ENCODE data around the gene TRIM61.
"Not testable (repeated sequence)": the region's sequence is repeated elsewhere in the genome, so short reads cannot be mapped to it uniquely, and the experiment has no call there.

The TRIM61 gene

GRCh38 chr4:164989471-164989870, 12.0 kb upstream of the TRIM61 start:
- Histone ChIP-seq H3K27ac (no peak overlapping the region), H3K9me3 (ENCODE audit: low read depth, low read length) (no peaks in the 10 kb centered on the region), H3K9ac (ENCODE audit: insufficient read length) (no peak overlapping the region), H3K4me3 (no peak overlapping the region), H3K36me3 (ENCODE audit: insufficient read depth, low read length) (no peaks in the 10 kb centered on the region)
- no peak for DNase-seq (ENCODE audit: low read depth, low spot score)
- no peak for TF ChIP-seq FOXP2 (optimal IDR thresholded peaks at IDR 0.05; ENCODE audit: control extremely low read depth, extremely low read length, insufficient read depth)
- no peak for TF ChIP-seq EZH2 (IDR thresholded peaks at IDR 0.05)
- TF ChIP-seq POLR2AphosphoS5 (IDR thresholded peaks at IDR 0.05; ENCODE audit: borderline replicate concordance, low read depth, low read length): no peak

DNA sequence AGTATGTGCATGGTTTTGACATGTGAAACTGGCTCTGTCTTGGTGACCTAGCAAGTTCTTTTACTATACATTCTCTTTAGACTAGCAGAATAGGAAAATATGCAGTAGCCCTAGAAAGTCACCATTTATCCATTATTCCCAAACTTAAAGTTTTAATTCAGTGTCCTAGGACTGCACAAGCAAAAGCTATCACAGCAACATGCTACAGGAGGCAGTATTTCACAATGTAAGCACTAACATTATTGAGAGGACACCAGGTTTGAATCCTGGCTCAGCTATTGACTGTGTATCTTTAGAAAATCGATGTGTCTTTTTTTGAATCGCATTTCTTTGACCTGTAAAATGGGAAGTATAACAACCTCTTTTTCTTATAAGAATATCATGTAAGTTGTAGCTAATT, 5.5 kb downstream of the TRIM61 start:
- not testable (repeated sequence) for H3K9ac ChIP-seq (ENCODE audit: insufficient read length); DNase-seq (ENCODE audit: low read depth, low spot score); H3K4me3 ChIP-seq; H3K9me3 ChIP-seq (ENCODE audit: low read depth, low read length); H3K36me3 ChIP-seq (ENCODE audit: insufficient read depth, low read length); H3K27ac ChIP-seq

- no peak for TF ChIP-seq FOXP2 (optimal IDR thresholded peaks at IDR 0.05; ENCODE audit: control extremely low read depth, extremely low read length, insufficient read depth)
- TF ChIP-seq EZH2 (IDR thresholded peaks at IDR 0.05): no peak
- TF ChIP-seq POLR2AphosphoS5 (IDR thresholded peaks at IDR 0.05; ENCODE audit: borderline replicate concordance, low read depth, low read length): no peak
- H3K36me3 ChIP-seq (ENCODE audit: insufficient read depth, low read length): no peaks in the 10 kb centered on the region
- H3K9me3 ChIP-seq (ENCODE audit: low read depth, low read length): no peaks in the 10 kb centered on the region
- no peak overlapping the region for H3K27ac ChIP-seq
- no peak for DNase-seq (ENCODE audit: low read depth, low spot score)
- H3K4me3 ChIP-seq: no peak overlapping the region
- H3K9ac ChIP-seq (ENCODE audit: insufficient read length): no peak overlapping the region
These were observed 17.6 kb downstream of the TRIM61 start for GRCh38 chr4:164959896-164960295.

DNA sequence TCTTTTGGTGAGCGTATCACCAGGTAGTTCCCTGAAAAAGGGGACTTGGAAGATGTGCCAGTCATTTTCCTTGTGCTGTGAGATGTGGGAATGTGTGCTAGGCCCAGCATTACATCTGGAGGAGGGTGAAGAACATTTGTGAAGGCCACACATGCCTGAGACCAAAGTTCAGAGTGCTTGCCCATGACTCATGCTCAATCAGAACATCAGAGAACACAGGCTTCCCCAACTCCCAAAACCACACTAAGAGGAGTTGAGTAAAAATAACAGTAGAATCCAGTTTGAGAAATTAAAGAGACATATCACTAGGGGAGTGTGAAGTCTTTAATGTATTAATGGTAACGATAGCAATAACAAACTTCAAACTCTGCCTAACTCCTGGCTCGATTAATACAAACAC, 18.0 kb downstream of the TRIM61 start:
- not testable (repeated sequence) for DNase-seq (ENCODE audit: low read depth, low spot score); H3K27ac ChIP-seq

GRCh38 chr4:164956766-164957643, 20.5 kb downstream of the TRIM61 start:
- no peak for DNase-seq (ENCODE audit: low read depth, low spot score)
- Histone ChIP-seq H3K27ac (peak overlapping the region; percentile 14; the same call in 1 of the 2 replicates), H3K36me3 (ENCODE audit: insufficient read depth, low read length) (no peaks in the 10 kb centered on the region), H3K9me3 (ENCODE audit: low read depth, low read length) (no peaks in the 10 kb centered on the region), H3K9ac (ENCODE audit: insufficient read length) (peak overlapping the region; percentile 76), H3K4me3 (peak overlapping the region; percentile 77)
- TF ChIP-seq EZH2 (IDR thresholded peaks at IDR 0.05): no peak
- peak; percentile 88 for TF ChIP-seq POLR2AphosphoS5 (IDR thresholded peaks at IDR 0.05; ENCODE audit: borderline replicate concordance, low read depth, low read length)
- no peak for TF ChIP-seq FOXP2 (optimal IDR thresholded peaks at IDR 0.05; ENCODE audit: control extremely low read depth, extremely low read length, insufficient read depth)

More for the DNA sequence above, 18.0 kb downstream of the TRIM61 start:
- not testable (repeated sequence) for H3K9ac ChIP-seq (ENCODE audit: insufficient read length); H3K4me3 ChIP-seq; H3K9me3 ChIP-seq (ENCODE audit: low read depth, low read length); H3K36me3 ChIP-seq (ENCODE audit: insufficient read depth, low read length)

GRCh38 chr4:164955107-164955805, 22.2 kb downstream of the TRIM61 start:
- no peak overlapping the region for H3K4me3 ChIP-seq

DNA sequence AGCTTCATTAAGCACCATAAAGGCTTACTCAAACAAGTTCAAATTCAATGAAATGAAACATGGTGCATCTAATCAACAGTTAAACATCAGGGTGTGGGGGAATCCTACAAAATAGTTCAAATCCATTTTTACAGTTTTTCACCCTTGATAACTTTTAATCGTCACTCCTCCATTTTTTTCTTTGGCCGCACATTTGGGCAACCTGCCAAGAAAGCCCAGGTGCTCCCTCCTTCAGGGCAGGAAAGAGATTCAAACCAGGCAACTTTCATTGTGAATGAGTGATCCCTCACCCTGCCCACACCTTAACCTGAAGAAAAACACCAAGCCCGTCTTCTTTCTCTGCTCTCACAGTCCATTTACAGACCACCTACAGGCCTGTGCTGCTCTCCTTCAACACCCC, 24.9 kb downstream of the TRIM61 start:
- H3K36me3 ChIP-seq (ENCODE audit: insufficient read depth, low read length): no peaks in the 10 kb centered on the region
- TF ChIP-seq EZH2 (IDR thresholded peaks at IDR 0.05): no peak
- TF ChIP-seq POLR2AphosphoS5 (IDR thresholded peaks at IDR 0.05; ENCODE audit: borderline replicate concordance, low read depth, low read length): no peak
- TF ChIP-seq FOXP2 (optimal IDR thresholded peaks at IDR 0.05; ENCODE audit: control extremely low read depth, extremely low read length, insufficient read depth): no peak
- no peaks in the 10 kb centered on the region for H3K9me3 ChIP-seq (ENCODE audit: low read depth, low read length)
- no peak overlapping the region for H3K9ac ChIP-seq (ENCODE audit: insufficient read length)
- no peak overlapping the region for H3K4me3 ChIP-seq
- H3K27ac ChIP-seq: no peak overlapping the region
- DNase-seq (ENCODE audit: low read depth, low spot score): no peak

More at GRCh38 chr4:164955107-164955805, 22.2 kb downstream of the TRIM61 start:
- no peak for TF ChIP-seq EZH2 (IDR thresholded peaks at IDR 0.05)
- no peak for TF ChIP-seq POLR2AphosphoS5 (IDR thresholded peaks at IDR 0.05; ENCODE audit: borderline replicate concordance, low read depth, low read length)
- no peak for TF ChIP-seq FOXP2 (optimal IDR thresholded peaks at IDR 0.05; ENCODE audit: control extremely low read depth, extremely low read length, insufficient read depth)
- DNase-seq (ENCODE audit: low read depth, low spot score): no peak
- H3K27ac ChIP-seq: no peak overlapping the region
- no peak overlapping the region for H3K9ac ChIP-seq (ENCODE audit: insufficient read length)
- H3K9me3 ChIP-seq (ENCODE audit: low read depth, low read length): no peaks in the 10 kb centered on the region
- no peaks in the 10 kb centered on the region for H3K36me3 ChIP-seq (ENCODE audit: insufficient read depth, low read length)

- Histone ChIP-seq H3K27ac (no peak overlapping the region), H3K9me3 (ENCODE audit: low read depth, low read length) (no peaks in the 10 kb centered on the region), H3K9ac (ENCODE audit: insufficient read length) (no peak overlapping the region), H3K36me3 (ENCODE audit: insufficient read depth, low read length) (no peaks in the 10 kb centered on the region), H3K4me3 (no peak overlapping the region)
- no peak for DNase-seq (ENCODE audit: low read depth, low spot score)
- TF ChIP-seq POLR2AphosphoS5 (IDR thresholded peaks at IDR 0.05; ENCODE audit: borderline replicate concordance, low read depth, low read length) (no peak), EZH2 (IDR thresholded peaks at IDR 0.05) (no peak), FOXP2 (optimal IDR thresholded peaks at IDR 0.05; ENCODE audit: control extremely low read depth, extremely low read length, insufficient read depth) (no peak)
These were observed 27.9 kb downstream of the TRIM61 start for GRCh38 chr4:164949448-164950143.
